H1 (cell line): ENCODE data around the gene CALU. TPM values are rescaled to one million over a fixed set of nuclear protein-coding genes. Genes with fewer than 3 reads are reported as not detected.

Experiments
- CTCF ChIA-PET: fragments of 300-600 bp; sonication (Branson Sonifier 250); formaldehyde crosslinking; loops from one replicate; lab custom pipeline; 2021; ENCODE audit not compliant: partially characterized antibody; lab: Charles Lee
- POLR2A ChIA-PET: fragments of 300-600 bp; sonication (Branson Sonifier 250); formaldehyde crosslinking; loops from one replicate; lab custom pipeline; 2021; ENCODE audit warnings: inconsistent platforms; ENCODE audit not compliant: partially characterized antibody; lab: Charles Lee
- DNase-seq, 2 experiments: peaks; one replicate each; pipeline versions ENCODE4 v3.0.0 to v3.0.0-alpha.2; 2010 to 2022; ENCODE audit warnings: low spot score in 2 of 2, low read depth in 1 of 2, mixed read lengths in 1 of 2
- FAIRE-seq: peaks from 2 replicates; lab custom pipeline; 2011; peaks lifted over from hg19 to GRCh38; lab: Jason Lieb, UNC
- H2AFZ ChIP-seq: 2 replicates; pipeline ENCODE4 v1.8.1; 2012; ENCODE audit warnings: low read length, inconsistent platforms
- H2AK5ac ChIP-seq: 2 replicates; pipeline ENCODE4 v1.6.1; 2013; ENCODE audit warnings: low read depth, low read length
- H2BK120ac ChIP-seq: replicated peaks from 2 replicates; pipeline ENCODE3; 2013; ENCODE audit warnings: low read depth, low read length, inconsistent platforms
- H2BK12ac ChIP-seq: 2 replicates; pipeline ENCODE4 v1.6.1; 2013; ENCODE audit warnings: low read depth, low read length
- H2BK15ac ChIP-seq: 2 replicates; pipeline ENCODE4 v1.6.1; 2013; ENCODE audit warnings: low read length
- H2BK20ac ChIP-seq: 2 replicates; pipeline ENCODE4 v1.6.1; 2013; ENCODE audit warnings: low read length
- H2BK5ac ChIP-seq: 2 replicates; pipeline ENCODE4 v1.6.1; 2013; ENCODE audit warnings: low read depth, low read length
- H3K14ac ChIP-seq: 2 replicates; pipeline ENCODE4 v1.6.1; 2013; ENCODE audit warnings: inconsistent platforms; ENCODE audit not compliant: insufficient read length
- H3K18ac ChIP-seq: 2 replicates; pipeline ENCODE4 v1.6.1; 2013; ENCODE audit warnings: low read length; ENCODE audit errors: extremely low read depth
- H3K23ac ChIP-seq: 2 replicates; pipeline ENCODE4 v1.6.1; 2013; ENCODE audit warnings: inconsistent platforms; ENCODE audit not compliant: insufficient read length
- H3K23me2 ChIP-seq: 2 replicates; pipeline ENCODE4 v1.6.1; 2013; ENCODE audit warnings: low read depth, low read length
- H3K27ac ChIP-seq: 2 replicates; pipeline ENCODE4 v1.6.1; 2011; ENCODE audit warnings: low read depth, low read length, inconsistent platforms
- H3K27me3 ChIP-seq, 4 experiments: replicated peaks in 1 of 4; 1 replicate in 1 of 4; 2 replicates in 3 of 4; pipeline versions ENCODE4 v1.6.1 to v1.8.1; 2011 to 2013; ENCODE audit warnings: low read length in 3 of 4, mild to moderate bottlenecking in 3 of 4, inconsistent platforms in 2 of 4, mixed read lengths in 2 of 4, moderate library complexity in 1 of 4; ENCODE audit not compliant: control insufficient read depth in 3 of 4, insufficient read depth in 3 of 4; ENCODE audit errors: extremely low read depth in 1 of 4
- H3K36me3 ChIP-seq, 4 experiments: 2 replicates each; pipeline versions ENCODE4 v1.6.1 to v1.8.1; 2011 to 2013; ENCODE audit warnings: mild to moderate bottlenecking in 4 of 4, low read length in 3 of 4, moderate library complexity in 2 of 4, control low read depth in 1 of 4, inconsistent platforms in 1 of 4; ENCODE audit not compliant: insufficient read depth in 4 of 4, control insufficient read depth in 2 of 4
- H3K4ac ChIP-seq: replicated peaks from 2 replicates; pipeline ENCODE3; 2013; ENCODE audit warnings: low read length, low read depth, mixed read lengths, inconsistent platforms; ENCODE audit not compliant: insufficient read length
- H3K4me1 ChIP-seq, 4 experiments: replicated peaks in 1 of 4; 1 replicate in 1 of 4; 2 replicates in 3 of 4; pipeline versions ENCODE4 v1.6.1 to v1.8.1; 2011 to 2013; ENCODE audit warnings: low read length in 3 of 4, inconsistent platforms in 2 of 4, mixed read lengths in 1 of 4; ENCODE audit not compliant: insufficient read depth in 4 of 4, control insufficient read depth in 3 of 4
- H3K4me2 ChIP-seq, 2 experiments: 2 replicates each; pipeline versions ENCODE4 v1.6.1 to v1.8.1; 2011 to 2013; ENCODE audit warnings: low read depth in 2 of 2, low read length in 2 of 2, control low read depth in 1 of 2, inconsistent platforms in 1 of 2, mild to moderate bottlenecking in 1 of 2; ENCODE audit not compliant: insufficient read depth in 1 of 2
- H3K4me3 ChIP-seq, 4 experiments: fragments of 200-600, 300-600 bp in 1 of 4; sonication (generic), shearing (Covaris generic), sonication (Bioruptor Twin) in 1 of 4; 2 replicates each; pipeline versions ENCODE4 v1.5.1 to v1.8.1; 2011 to 2016; ENCODE audit warnings: low read length in 4 of 4, low read depth in 3 of 4, control low read depth in 2 of 4, inconsistent platforms in 2 of 4, mild to moderate bottlenecking in 2 of 4, mixed read lengths in 1 of 4, moderate library complexity in 1 of 4; ENCODE audit not compliant: insufficient read depth in 2 of 4; ENCODE audit errors: extremely low read depth in 1 of 4
- H3K56ac ChIP-seq: replicated peaks from 2 replicates; pipeline ENCODE3; 2013; ENCODE audit warnings: low read depth, mild to moderate bottlenecking, mixed read lengths, low read length, inconsistent platforms; ENCODE audit not compliant: insufficient read length
- H3K79me1 ChIP-seq: 2 replicates; pipeline ENCODE4 v1.6.1; 2013; ENCODE audit warnings: low read depth, low read length, control low read depth
- H3K79me2 ChIP-seq, 2 experiments: 2 replicates each; pipeline versions ENCODE4 v1.6.1 to v1.8.1; 2012 to 2013; ENCODE audit warnings: low read length in 2 of 2, mild to moderate bottlenecking in 2 of 2, inconsistent platforms in 1 of 2; ENCODE audit not compliant: insufficient read depth in 2 of 2, control insufficient read depth in 1 of 2
- H3K9ac ChIP-seq, 4 experiments: replicated peaks in 1 of 4; 1 replicate in 1 of 4; 2 replicates in 3 of 4; pipeline versions ENCODE4 v1.6.1 to v1.8.1; 2011 to 2013; ENCODE audit warnings: low read depth in 3 of 4, low read length in 3 of 4, control low read depth in 2 of 4, mild to moderate bottlenecking in 2 of 4, moderate library complexity in 2 of 4, inconsistent platforms in 1 of 4; ENCODE audit errors: extremely low read depth in 1 of 4
- H3K9me3 ChIP-seq, 2 experiments: 2 replicates each; pipeline versions ENCODE4 v1.6.1 to v1.8.1; 2012 to 2013; ENCODE audit warnings: mild to moderate bottlenecking in 2 of 2, moderate library complexity in 2 of 2, control low read depth in 1 of 2, inconsistent platforms in 1 of 2, low read depth in 1 of 2, low read length in 1 of 2, mixed read lengths in 1 of 2; ENCODE audit not compliant: insufficient read depth in 2 of 2
- H4K20me1 ChIP-seq, 2 experiments: replicated peaks in 1 of 2; 2 replicates each; pipeline versions ENCODE3 to v1.8.1; 2011 to 2013; ENCODE audit warnings: inconsistent platforms in 2 of 2, low read length in 2 of 2, mild to moderate bottlenecking in 1 of 2; ENCODE audit not compliant: insufficient read depth in 2 of 2, control insufficient read depth in 1 of 2
- H4K5ac ChIP-seq: 2 replicates; pipeline ENCODE4 v1.6.1; 2013; ENCODE audit warnings: low read length, low read depth, mixed read lengths, inconsistent platforms; ENCODE audit not compliant: insufficient read length
- H4K8ac ChIP-seq: 2 replicates; pipeline ENCODE4 v1.8.0; 2013; ENCODE audit warnings: mild to moderate bottlenecking, moderate library complexity, low read length, inconsistent platforms; ENCODE audit not compliant: insufficient read depth; ENCODE audit errors: extremely low read depth
- H4K91ac ChIP-seq: replicated peaks from 2 replicates; pipeline ENCODE3; 2013; ENCODE audit warnings: low read length, mixed read lengths, inconsistent platforms; ENCODE audit not compliant: insufficient read length
- ASH2L ChIP-seq: fragments of 200-600, 300-600 bp; sonication (generic); IDR thresholded peaks from one replicate; pipeline ENCODE4 v1.7.1; 2017; ENCODE audit warnings: low read length
- CBX5 ChIP-seq: fragments of 300-800, 300-1000 bp; sonication (generic); IDR thresholded peaks from 2 replicates; pipeline ENCODE4 v1.7.1; 2016; ENCODE audit warnings: antibody characterized with exemption, low read length, low read depth
- CEBPB ChIP-seq: IDR thresholded peaks from 2 replicates; pipeline ENCODE4 v1.6.1; 2012; ENCODE audit warnings: low read depth, low read length
- CREB1 ChIP-seq: IDR thresholded peaks from 2 replicates; pipeline ENCODE4 v1.6.1; 2012; ENCODE audit warnings: inconsistent platforms
- JUND ChIP-seq: IDR thresholded peaks from 2 replicates; pipeline ENCODE4 v1.6.1; 2011; ENCODE audit warnings: mild to moderate bottlenecking, improper control_type of control experiment, low read length
- KDM1A ChIP-seq: fragments of 200-600, 300-600 bp; sonication (generic); IDR thresholded peaks from 2 replicates; pipeline ENCODE4 v1.7.1; 2016; ENCODE audit warnings: mild to moderate bottlenecking, low read length, borderline replicate concordance
- NANOG ChIP-seq: IDR thresholded peaks from 2 replicates; pipeline ENCODE4 v1.6.1; 2011; ENCODE audit warnings: low read length, low read depth, mild to moderate bottlenecking, inconsistent platforms; ENCODE audit not compliant: insufficient read depth, poor library complexity, severe bottlenecking
- NRF1 ChIP-seq: IDR thresholded peaks from 2 replicates; pipeline ENCODE4 v1.6.1; 2011; ENCODE audit warnings: mild to moderate bottlenecking, low read depth, low read length, improper control_type of control experiment
- POLR2A ChIP-seq, 2 experiments: IDR thresholded peaks; 1 replicate in 1 of 2; 2 replicates in 1 of 2; pipeline ENCODE4 v1.6.1; 2011; ENCODE audit warnings: low read depth in 2 of 2, low read length in 2 of 2, mild to moderate bottlenecking in 2 of 2; ENCODE audit errors: control extremely low read depth in 1 of 2
- POLR2AphosphoS5 ChIP-seq: IDR thresholded peaks from 2 replicates; pipeline ENCODE4 v1.6.1; 2011; ENCODE audit warnings: low read depth, low read length
- POU5F1 ChIP-seq: IDR thresholded peaks from 2 replicates; pipeline ENCODE4 v1.6.1; 2011; ENCODE audit warnings: low read depth, mild to moderate bottlenecking, low read length, moderate library complexity
- RAD21 ChIP-seq, 2 experiments: IDR thresholded peaks in 1 of 2; conservative IDR thresholded peaks in 1 of 2; 2 replicates each; pipeline ENCODE4 v1.6.1; 2011; ENCODE audit warnings: low read depth in 2 of 2, low read length in 2 of 2, improper control_type of control experiment in 1 of 2, inconsistent platforms in 1 of 2, mild to moderate bottlenecking in 1 of 2, moderate library complexity in 1 of 2
- RXRA ChIP-seq: IDR thresholded peaks from 2 replicates; pipeline ENCODE4 v1.6.1; 2011; ENCODE audit warnings: low read depth, mild to moderate bottlenecking, low read length, moderate library complexity; ENCODE audit not compliant: insufficient read depth
- SIX5 ChIP-seq: IDR thresholded peaks from 2 replicates; pipeline ENCODE4 v1.6.1; 2011; ENCODE audit warnings: mild to moderate bottlenecking, low read depth, low read length
- SRF ChIP-seq: IDR thresholded peaks from 2 replicates; pipeline ENCODE4 v1.6.1; 2011; ENCODE audit warnings: mild to moderate bottlenecking, low read depth, low read length, moderate library complexity
- ZNF274 ChIP-seq: IDR thresholded peaks from 2 replicates; pipeline ENCODE4 v1.7.0; 2012; ENCODE audit warnings: low read length, borderline replicate concordance; ENCODE audit errors: extremely low read depth
- WGBS, 2 experiments: shearing (Covaris generic) in 1 of 2; methylation state at CpG; one replicate each; pipeline versions ENCODE4 v1.1.6 to v1.1.7; 2013 to 2015; ENCODE audit warnings: low lambda C conversion rate in 2 of 2, mixed read lengths in 2 of 2, inconsistent platforms in 1 of 2, low coverage in 1 of 2, missing lambda C conversion rate in 1 of 2; ENCODE audit not compliant: insufficient replicate concordance in 2 of 2, insufficient coverage in 1 of 2, insufficient read length in 1 of 2; ENCODE audit errors: extremely low coverage in 1 of 2, missing lambda C conversion rate in 1 of 2; 5-methylcytosine and 5-hydroxymethylcytosine counted together
- polyA plus RNA-seq, 7 experiments: library from polyadenylated mRNA; depleted of rRNA in 3 of 7; stranded (reverse) in 5 of 7; unstranded in 2 of 7; fragments of >200 nt in 5 of 7; fragments of 200-250 nt in 2 of 7; gene quantifications; 1 replicate in 5 of 7; 2 replicates in 1 of 7; 4 replicates in 1 of 7; pipeline versions ENCODE4 v1.2.1 to v1.2.3, GENCODE V29; 2011 to 2013; ENCODE audit warnings: missing spikeins in 2 of 7, mixed read lengths in 2 of 7
- total RNA-seq: library from RNA; stranded (reverse); fragmentation: NEBNext Ultra II Directional; extraction: Animal tissue kit (Norgen Biotek cat#: 25700); gene quantifications from 2 replicates; pipeline ENCODE4 v1.2.1, GENCODE V29; 2021

CALU gene
- total and polyA plus RNA-seq, 2 of the 8 experiments (the other 6 are each of a cell fraction or from before 2014, with no cell fraction given): 67.2 to 170 TPM

GRCh38 chr7:128733278-128733645 lies 5.9 kb upstream of the CALU start:
- no peaks in the 10 kb centered on the region for H3K9me3 ChIP-seq
- H3K4me3 ChIP-seq: no peak overlapping the region
- POLR2A ChIA-PET: interaction anchor here (0.7 to 0.9 kb wide), 2 partner anchors 8 to 14 kb away, joined by 3 read pairs; no protein-coding TSS in a partner anchor
- H2BK120ac ChIP-seq: no peak overlapping the region
- H3K79me1 ChIP-seq: no peaks in the 10 kb centered on the region
- no peak overlapping the region for H3K9ac ChIP-seq
- H3K23ac ChIP-seq: no peak overlapping the region
- DNase-seq (no peak), FAIRE-seq (no peak)
- no peak overlapping the region for H4K8ac ChIP-seq
- H2BK20ac ChIP-seq: no peak overlapping the region
- 90% methylated on average over 2 of the region's 2 CpGs; no CpG with 5 or more reads in 1 of the 2 experiments for WGBS, 2 experiments
- H3K36me3 ChIP-seq: peaks cover 0 to 3% (median 0%) of the 10 kb centered on the region in 4 experiments; a peak in 1 of 8 replicates
- H3K14ac ChIP-seq: no peak overlapping the region
- no peak overlapping the region for H2AK5ac ChIP-seq
- no peak overlapping the region for H2BK5ac ChIP-seq
- no peak overlapping the region for H3K4me2 ChIP-seq
- H2BK12ac ChIP-seq: no peak overlapping the region
- no peaks in the 10 kb centered on the region for H3K23me2 ChIP-seq
- peaks cover 0 to 1% (median 0%) of the 10 kb centered on the region in 4 experiments; a peak in 2 of 7 replicates for H3K27me3 ChIP-seq
- no peak overlapping the region for H3K4ac ChIP-seq
- CTCF ChIA-PET: interaction anchor here (0.6 to 1.0 kb wide), 3 partner anchors 13 to 140 kb away, joined by 3 read pairs; no protein-coding TSS in a partner anchor
- no peak overlapping the region for H4K91ac ChIP-seq
- H3K18ac ChIP-seq: no peak overlapping the region
- no peak overlapping the region for H4K5ac ChIP-seq
- no peak overlapping the region for H2BK15ac ChIP-seq
- H3K79me2 ChIP-seq: no peaks in the 10 kb centered on the region
- H3K56ac ChIP-seq: no peak overlapping the region
- no peaks in the 10 kb centered on the region for H4K20me1 ChIP-seq
- H3K4me1 ChIP-seq: no peaks in the 10 kb centered on the region
- no peak overlapping the region for H2AFZ ChIP-seq
- H3K27ac ChIP-seq: no peak overlapping the region
- TF ChIP-seq SRF: no peak
- no peak for TF ChIP-seq POLR2AphosphoS5
- TF ChIP-seq CREB1: no peak
- TF ChIP-seq RXRA: no peak
- no peak for TF ChIP-seq JUND
- TF ChIP-seq SIX5: no peak
- TF ChIP-seq ZNF274: no peak
- TF ChIP-seq ASH2L: no peak
- TF ChIP-seq CEBPB: no peak
- no peak for TF ChIP-seq POLR2A (IDR thresholded peaks at IDR 0.05; ENCODE audit: control extremely low read depth in 1 of 2, low read depth in 2 of 2, low read length in 2 of 2)
- no peak for TF ChIP-seq NRF1
- no peak for TF ChIP-seq RAD21 (IDR thresholded peaks at IDR 0.05 in 1 of 2, conservative IDR thresholded peaks at IDR 0.05 in 1 of 2; ENCODE audit: low read depth in 2 of 2, low read length in 2 of 2)
- TF ChIP-seq KDM1A: no peak
- TF ChIP-seq NANOG: no peak
- no peak for TF ChIP-seq POU5F1
- TF ChIP-seq CBX5: no peak
